Heart right ventricle (tissue), 16 donors: Measurements from ENCODE around the gene AHNAK2. TPM values are rescaled to one million over a fixed set of nuclear protein-coding genes. Genes with fewer than 3 reads are reported as not detected.
"Not testable (repeated sequence)": the region's sequence is repeated elsewhere in the genome, so short reads cannot be mapped to it uniquely, and the experiment has no call there.

ENCODE experiments used
- ATAC-seq, 8 donors: fragments of 200-7000 bp; cut with Tn5 transposase; one replicate each; pipeline ENCODE4 v1.9.1; 2020; ENCODE audit warnings: mild to moderate bottlenecking in 8 of 8, moderate library complexity in 8 of 8, moderate number of reproducible peaks in 1 of 8
- DNase-seq, 2 donors: peaks; one replicate each; pipeline ENCODE4 v3.0.0-alpha.2; 2020
- H3K27ac ChIP-seq, 10 donors: fragments of 200-600 bp; sonication (generic) in 2 of 10; one replicate each; pipeline versions ENCODE4 v1.5.0 to v1.8.0; 2020 to 2022; ENCODE audit warnings: mild to moderate bottlenecking in 3 of 10
- H3K27me3 ChIP-seq, 7 donors: fragments of 200-600 bp; one replicate each; pipeline ENCODE4 v1.8.0; 2021 to 2022; ENCODE audit warnings: mild to moderate bottlenecking in 2 of 7
- H3K36me3 ChIP-seq, 9 donors: fragments of 200-600 bp; sonication (generic) in 1 of 9; one replicate each; pipeline versions ENCODE4 v1.5.0 to v1.8.0; 2020 to 2022; ENCODE audit warnings: mild to moderate bottlenecking in 2 of 9
- H3K4me1 ChIP-seq, 9 donors: fragments of 200-600 bp; sonication (generic) in 1 of 9; one replicate each; pipeline versions ENCODE4 v1.5.0 to v1.8.0; 2020 to 2022; ENCODE audit warnings: mild to moderate bottlenecking in 4 of 9
- H3K4me3 ChIP-seq, 10 donors: fragments of 200-600 bp; sonication (generic) in 2 of 10; one replicate each; pipeline versions ENCODE4 v1.5.0 to v1.8.0; 2020 to 2022; ENCODE audit warnings: mild to moderate bottlenecking in 7 of 10, moderate library complexity in 2 of 10
- H3K9me3 ChIP-seq, 11 donors: fragments of 200-600 bp in 10 of 11; sonication (generic) in 2 of 11; one replicate each; pipeline versions ENCODE4 v1.5.0 to v1.8.0; 2013 to 2022; ENCODE audit warnings: mild to moderate bottlenecking in 2 of 11, control low read depth in 1 of 11, moderate library complexity in 1 of 11
- WGBS, 2 donors: extraction: QIAGEN DNeasy Blood & Tissue Kit; methylation state at CpG; one replicate each; pipeline ENCODE4 v1.1.7; 2013; ENCODE audit warnings: inconsistent platforms in 1 of 2; 5-methylcytosine and 5-hydroxymethylcytosine counted together
- intact Hi-C, 10 donors: fragments of 100-400 bp; cut with DNase I; formaldehyde crosslinking; loops; one replicate each; pipeline versions ENCODE4 v1.11.1 to v1.14.2; 2022
- polyA plus RNA-seq, 2 donors: library from polyadenylated mRNA; stranded (reverse); fragments of 200-250 nt; gene quantifications; one replicate each; pipeline ENCODE4 v1.2.3, GENCODE V29; 2013
- total RNA-seq, 10 donors: library from RNA; stranded (reverse); fragmentation: NEBNext Ultra II Directional in 3 of 10; extraction: Animal tissue kit (Norgen Biotek cat#: 25700) in 3 of 10; gene quantifications; one replicate each; pipeline versions ENCODE4 v1.2.1 to v1.2.4, GENCODE V29; 2021 to 2023
- TF ChIP-seq, protein P1 (sequence below), 9 donors: fragments of 200-600 bp; sonication (generic) in 2 of 9; IDR thresholded peaks; one replicate each; pipeline versions ENCODE4 v1.5.0 to v1.8.0; 2021 to 2022; ENCODE audit warnings: antibody characterized with exemption in 9 of 9, mild to moderate bottlenecking in 5 of 9, moderate library complexity in 1 of 9
- donor health status: Arrhythmogenic right ventricular cardiomyopathy.
- donor health status: ischemic (EF 13 %, LVEDD 7.1; RV severe dilation, severe dysfunction).
- donor health status: healthy with polysubstance abuse.
- donor health status: DM: no; HTN: yes; CAD: no.
- donor health status: DM: no; HTN: no; CAD: no.
- donor health status: ischemic (EF 25% LVEDD 6.9; RV normal size, moderate dysfunction).
- donor health status: ischemic (EF 25% LVEDD 5.7; RV mildly dilated, moderate dysfunction).
- donor health status: healthy.
- donor health status: DM: yes; HTN: yes; CAD: no.
- donor health status: Ischemic cardiomyopathy.
- donor health status: ischemic (EF 35%, LVEDD 5.7; RV mildly dilated, moderate dysfunction).
- donor health status: nonischemic (EF 11% LVEDD 7.7; RV severe dilation, severe dysfunction).
- donor health status: DM: yes; HTN: yes; CAD: no.
- donor health status: PGD.
- donor health status: ischemic (EF 29% LVEDD 5.4; RV normal size, mild dysfunction).
- donor health status: nonischemic (EF 23%, LVEDD 6.1; RV moderate dilation, normal function).

Gene AHNAK2
- total and polyA plus RNA-seq, 12 donors = 1.1 to 29.5 (median 3.1) TPM

DNA sequence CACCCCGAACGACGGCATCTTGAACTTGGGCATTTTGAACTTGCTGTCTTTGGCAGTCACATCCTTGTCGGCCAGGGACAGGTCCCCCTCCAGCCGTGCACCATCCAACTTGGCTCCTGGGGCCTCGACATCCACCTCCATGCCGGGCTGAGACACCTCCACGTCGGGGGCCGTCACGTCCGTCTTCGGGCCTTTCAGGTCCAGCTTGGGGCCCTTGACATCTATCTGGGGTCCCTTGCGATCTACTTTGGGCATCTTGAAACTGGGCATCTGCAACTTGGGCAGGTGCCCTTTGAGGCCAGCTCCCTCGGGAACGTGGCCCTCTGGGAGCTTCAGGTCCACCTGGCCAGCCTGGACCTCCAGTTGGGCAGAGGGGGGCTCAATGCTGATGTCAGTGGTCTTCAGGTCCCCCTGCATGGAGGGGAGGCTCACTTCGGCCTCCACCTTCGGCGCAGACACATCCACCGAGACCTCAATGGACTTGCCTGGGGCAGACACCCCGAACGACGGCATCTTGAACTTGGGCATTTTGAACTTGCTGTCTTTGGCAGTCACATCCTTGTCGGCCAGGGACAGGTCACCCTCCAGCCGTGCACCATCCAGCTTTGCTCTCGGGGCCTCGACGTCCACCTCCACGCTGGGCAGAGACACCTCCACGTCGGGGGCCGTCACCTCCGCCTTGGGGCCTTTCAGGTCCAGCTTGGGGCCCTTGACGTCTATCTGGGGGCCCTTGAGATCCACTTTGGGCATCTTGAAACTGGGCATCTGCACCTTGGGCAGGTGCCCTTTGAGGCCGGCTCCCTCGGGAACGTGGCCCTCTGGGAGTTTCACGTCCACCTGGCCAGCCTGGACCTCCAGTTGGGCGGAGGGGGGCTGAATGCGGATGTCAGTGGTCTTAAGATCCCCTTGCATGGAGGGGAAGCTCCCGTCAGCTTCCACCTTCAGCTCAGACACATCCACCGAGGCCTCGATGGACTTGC is 31.9 kb downstream of the AHNAK2 start:
- intact Hi-C loops, H3K27ac ChIP-seq, ATAC-seq, H3K4me1 ChIP-seq, H3K36me3 ChIP-seq, DNase-seq, H3K27me3 ChIP-seq, H3K4me3 ChIP-seq, H3K9me3 ChIP-seq: not testable (repeated sequence)
- whole genome bisulfite sequencing, 2 donors = 91 to 92% methylated on average over 39 to 40 of the region's 43 CpGs

DNA sequence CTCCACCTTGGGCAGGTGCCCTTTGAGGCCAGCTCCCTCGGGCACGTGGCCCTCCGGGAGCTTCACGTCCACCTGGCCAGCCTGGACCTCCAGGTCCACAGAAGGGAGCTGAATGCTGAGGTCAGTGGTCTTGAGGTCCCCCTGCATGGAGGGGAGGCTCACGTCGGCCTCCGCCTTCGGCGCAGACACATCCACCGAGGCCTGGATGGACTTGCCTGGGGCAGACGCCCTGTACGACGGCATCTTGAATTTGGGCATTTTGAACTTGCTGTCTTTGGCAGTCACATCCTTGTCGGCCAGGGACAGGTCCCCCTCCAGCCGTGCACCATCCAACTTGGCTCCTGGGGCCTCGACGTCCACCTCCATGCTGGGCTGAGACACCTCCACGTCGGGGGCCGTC is 32.9 kb downstream of the AHNAK2 start:
- H3K27me3 ChIP-seq, H3K4me3 ChIP-seq, intact Hi-C loops, ATAC-seq, H3K27ac ChIP-seq, H3K36me3 ChIP-seq, H3K9me3 ChIP-seq, DNase-seq, H3K4me1 ChIP-seq: not testable (repeated sequence)
- 87 to 97% methylated on average over 18 to 20 of the region's 20 CpGs for WGBS, 2 donors

DNA sequence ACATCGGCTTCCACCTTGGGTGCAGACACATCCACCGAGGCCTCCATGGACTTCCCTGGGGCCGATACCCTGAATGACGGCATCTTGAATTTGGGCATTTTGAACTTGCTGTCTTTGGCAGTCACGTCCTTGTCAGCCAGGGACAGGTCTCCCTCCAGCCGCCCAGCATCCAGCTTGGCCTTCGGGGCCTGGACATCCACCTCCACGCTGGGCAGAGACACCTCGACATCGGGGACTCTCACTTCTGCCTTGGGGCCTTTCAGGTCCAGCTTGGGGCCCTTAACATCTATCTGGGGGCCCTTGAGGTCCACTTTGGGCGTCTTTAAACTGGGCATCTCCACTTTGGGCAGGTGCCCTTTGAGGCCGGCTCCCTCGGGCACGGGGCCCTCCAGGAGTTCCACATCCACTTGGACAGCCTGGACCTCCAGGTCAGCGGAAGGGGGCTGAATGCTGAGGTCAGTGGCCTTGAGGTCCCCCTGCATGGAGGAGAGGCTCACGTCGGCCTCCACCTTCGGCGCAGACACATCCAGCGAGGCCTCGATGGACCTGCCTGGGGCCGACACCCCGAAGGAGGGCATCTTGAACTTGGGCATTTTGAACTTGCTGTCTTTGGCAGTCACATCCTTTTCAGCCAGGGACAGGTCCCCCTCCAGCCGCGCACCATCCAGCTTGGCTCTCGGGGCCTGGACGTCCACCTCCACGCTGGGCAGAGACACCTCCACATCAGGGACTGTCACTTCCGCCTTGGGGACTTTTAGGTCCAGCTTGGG is 33.6 kb downstream of the AHNAK2 start:
- H3K27ac ChIP-seq, ATAC-seq, intact Hi-C loops, H3K36me3 ChIP-seq, H3K27me3 ChIP-seq, H3K9me3 ChIP-seq, H3K4me1 ChIP-seq, H3K4me3 ChIP-seq: not testable (repeated sequence)
- peak in 1 of 2 donors; percentile 8 for DNase-seq
- 90 to 96% methylated on average over 29 of the region's 29 CpGs for WGBS, 2 donors

DNA sequence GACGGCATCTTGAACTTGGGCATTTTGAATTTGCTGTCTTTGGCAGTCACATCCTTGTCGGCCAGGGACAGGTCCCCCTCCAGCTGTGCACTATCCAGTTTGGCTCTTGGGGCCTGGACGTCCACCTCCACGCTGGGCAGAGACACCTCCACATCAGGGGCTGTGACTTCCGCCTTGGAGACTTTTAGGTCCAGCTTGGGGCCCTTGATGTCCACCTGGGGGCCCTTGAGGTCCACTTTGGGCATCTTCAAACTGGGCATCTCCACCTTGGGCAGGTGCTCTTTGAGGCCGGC is 34.2 kb downstream of the AHNAK2 start:
- H3K4me3 ChIP-seq, H3K27ac ChIP-seq, H3K27me3 ChIP-seq, intact Hi-C loops, DNase-seq, H3K9me3 ChIP-seq, ATAC-seq, H3K36me3 ChIP-seq, H3K4me1 ChIP-seq: not testable (repeated sequence)
- 81 to 95% methylated on average over 6 of the region's 6 CpGs for WGBS, 2 donors

DNA sequence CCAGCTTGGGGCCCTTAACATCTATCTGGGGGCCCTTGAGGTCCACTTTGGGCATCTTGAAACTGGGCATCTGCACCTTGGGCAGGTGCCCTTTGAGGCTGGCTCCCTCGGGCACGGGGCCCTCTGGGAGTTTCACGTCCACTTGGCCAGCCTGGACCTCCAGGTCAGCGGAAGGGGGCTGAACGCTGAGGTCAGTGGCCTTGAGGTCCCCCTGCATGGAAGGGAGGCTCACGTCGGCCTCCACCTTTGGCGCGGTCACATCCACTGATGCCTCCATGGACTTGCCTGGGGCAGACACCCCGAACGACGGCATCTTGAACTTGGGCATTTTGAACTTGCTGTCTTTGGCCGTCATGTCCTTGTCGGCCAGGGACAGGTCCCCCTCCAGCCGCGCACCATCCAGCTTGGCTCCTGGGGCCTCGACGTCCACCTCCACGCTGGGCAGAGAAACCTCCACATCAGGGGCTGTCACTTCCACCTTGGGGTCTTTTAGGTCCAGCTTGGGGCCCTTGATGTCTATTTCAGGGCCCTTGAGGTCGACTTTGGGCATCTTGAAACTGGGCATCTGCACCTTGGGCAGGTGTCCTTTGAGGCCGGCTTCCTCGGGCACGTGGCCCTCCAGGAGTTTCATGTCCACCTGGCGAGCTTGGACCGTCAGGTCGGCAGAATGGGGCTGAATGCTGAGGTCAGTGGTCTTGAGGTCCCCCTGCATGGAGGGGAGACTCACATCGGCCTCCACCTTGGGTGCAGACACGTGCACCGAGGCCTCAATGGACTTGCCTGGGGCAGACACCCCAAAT is 34.8 kb downstream of the AHNAK2 start:
- H3K36me3 ChIP-seq, H3K27me3 ChIP-seq, H3K9me3 ChIP-seq, ATAC-seq, DNase-seq, intact Hi-C loops, H3K27ac ChIP-seq, H3K4me1 ChIP-seq, H3K4me3 ChIP-seq: not testable (repeated sequence)
- WGBS, 2 donors = 91 to 93% methylated on average over 29 of the region's 29 CpGs

DNA sequence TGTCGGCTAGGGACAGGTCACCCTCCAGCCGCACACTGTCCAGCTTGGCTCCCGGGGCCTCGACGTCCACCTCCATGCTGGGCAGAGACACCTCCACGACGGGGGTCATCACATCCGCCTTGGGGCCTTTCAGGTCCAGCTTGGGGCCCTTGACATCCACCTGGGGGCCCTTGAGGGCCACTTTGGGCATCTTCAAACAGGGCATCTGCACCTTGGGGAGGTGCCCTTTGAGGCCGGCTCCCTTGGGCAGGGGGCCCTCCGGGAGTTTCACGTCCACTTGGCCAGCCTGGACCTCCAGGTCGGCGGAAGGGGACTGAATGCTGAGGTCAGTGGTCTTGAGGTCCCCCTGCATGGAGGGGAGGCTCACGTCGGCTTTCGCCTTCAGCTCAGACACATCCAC is 35.6 kb downstream of the AHNAK2 start:
- intact Hi-C loops = no loop called here
- peaks cover 0 to 4% (median 0%) of the 10 kb centered on the region in 9 donors for H3K36me3 ChIP-seq
- no peaks in the 10 kb centered on the region for H3K4me1 ChIP-seq
- no peaks in the 10 kb centered on the region for H3K27me3 ChIP-seq
- TF ChIP-seq, protein P1, sequence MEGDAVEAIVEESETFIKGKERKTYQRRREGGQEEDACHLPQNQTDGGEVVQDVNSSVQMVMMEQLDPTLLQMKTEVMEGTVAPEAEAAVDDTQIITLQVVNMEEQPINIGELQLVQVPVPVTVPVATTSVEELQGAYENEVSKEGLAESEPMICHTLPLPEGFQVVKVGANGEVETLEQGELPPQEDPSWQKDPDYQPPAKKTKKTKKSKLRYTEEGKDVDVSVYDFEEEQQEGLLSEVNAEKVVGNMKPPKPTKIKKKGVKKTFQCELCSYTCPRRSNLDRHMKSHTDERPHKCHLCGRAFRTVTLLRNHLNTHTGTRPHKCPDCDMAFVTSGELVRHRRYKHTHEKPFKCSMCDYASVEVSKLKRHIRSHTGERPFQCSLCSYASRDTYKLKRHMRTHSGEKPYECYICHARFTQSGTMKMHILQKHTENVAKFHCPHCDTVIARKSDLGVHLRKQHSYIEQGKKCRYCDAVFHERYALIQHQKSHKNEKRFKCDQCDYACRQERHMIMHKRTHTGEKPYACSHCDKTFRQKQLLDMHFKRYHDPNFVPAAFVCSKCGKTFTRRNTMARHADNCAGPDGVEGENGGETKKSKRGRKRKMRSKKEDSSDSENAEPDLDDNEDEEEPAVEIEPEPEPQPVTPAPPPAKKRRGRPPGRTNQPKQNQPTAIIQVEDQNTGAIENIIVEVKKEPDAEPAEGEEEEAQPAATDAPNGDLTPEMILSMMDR (IDR thresholded peaks at IDR 0.05) = no peak
- H3K9me3 ChIP-seq = no peaks in the 10 kb centered on the region
- DNase-seq = no peak
- no peak overlapping the region for H3K27ac ChIP-seq
- WGBS, 2 donors = 96 to 98% methylated on average over 16 of the region's 16 CpGs
- no peak for ATAC-seq
- no peak overlapping the region for H3K4me3 ChIP-seq
